IMR-90 (cell line): ENCODE measurements around the gene MEGF11.

ENCODE experiments used
- BHLHE40 ChIP-seq: fragments of 150-350 bp; IDR thresholded peaks from 2 replicates; pipeline ENCODE4 v1.6.1; 2016; ENCODE audit warnings: mild to moderate bottlenecking, low read depth, low read length
- CEBPB ChIP-seq: IDR thresholded peaks from 2 replicates; pipeline ENCODE4 v1.6.1; 2012; ENCODE audit warnings: low read depth, low read length, improper control_type of control experiment
- CTCF ChIP-seq: conservative IDR thresholded peaks from 2 replicates; pipeline ENCODE4 v1.5.1; 2012; ENCODE audit warnings: mild to moderate bottlenecking, low read depth, low read length, improper control_type of control experiment
- FOS ChIP-seq: fragments of 150-350 bp; IDR thresholded peaks from 2 replicates; pipeline ENCODE4 v1.6.1; 2016; ENCODE audit warnings: low read depth, low read length
- MAFK ChIP-seq: IDR thresholded peaks from 2 replicates; pipeline ENCODE4 v1.6.1; 2012; ENCODE audit warnings: low read depth, low read length, improper control_type of control experiment
- POLR2A ChIP-seq: IDR thresholded peaks from 2 replicates; pipeline ENCODE4 v1.6.1; 2012; ENCODE audit warnings: mild to moderate bottlenecking, low read depth, low read length
- RAD21 ChIP-seq: IDR thresholded peaks from 2 replicates; pipeline ENCODE4 v1.6.1; 2012; ENCODE audit warnings: low read length, improper control_type of control experiment
- RCOR1 ChIP-seq: IDR thresholded peaks from 2 replicates; pipeline ENCODE4 v1.6.1; 2012; ENCODE audit warnings: mild to moderate bottlenecking, low read length, improper control_type of control experiment; ENCODE audit not compliant: insufficient replicate concordance
- RFX5 ChIP-seq: IDR thresholded peaks from 2 replicates; pipeline ENCODE4 v1.8.0; 2012; ENCODE audit warnings: low read depth, mild to moderate bottlenecking, low read length, moderate library complexity
- SMC3 ChIP-seq: fragments of 150-350 bp; IDR thresholded peaks from 2 replicates; pipeline ENCODE4 v1.6.1; 2016; ENCODE audit warnings: low read depth, mild to moderate bottlenecking, antibody characterized with exemption, low read length, moderate library complexity

GRCh38 chr15:66128116-66128680 is 125.4 kb downstream of the MEGF11 start:
- TF ChIP-seq CTCF (no peak), RFX5 (no peak), RCOR1 (no peak), POLR2A (no peak), CEBPB (no peak), RAD21 (no peak), BHLHE40 (no peak), MAFK (no peak), FOS (no peak), SMC3 (no peak)
